GM15510 (cell line): ENCODE data around the gene AMER3.

Experiments used
- POLR2A ChIP-seq: IDR thresholded peaks from 3 replicates; pipeline ENCODE4 v1.6.1; 2011; ENCODE audit warnings: borderline replicate concordance; ENCODE audit not compliant: insufficient read length; ENCODE audit errors: extremely low read depth

Gene AMER3

GRCh38 chr2:130791617-130791939, 36.2 kb downstream of the AMER3 start:
- TF ChIP-seq POLR2A: no peak

- no peak for TF ChIP-seq POLR2A
These were observed 40.1 kb downstream of the AMER3 start for GRCh38 chr2:130795431-130795830.

- TF ChIP-seq POLR2A: no peak
These were observed 41.0 kb downstream of the AMER3 start for GRCh38 chr2:130796290-130796689.

GRCh38 chr2:130797493-130798435, 42.4 kb downstream of the AMER3 start:
- TF ChIP-seq POLR2A: peak; percentile 28

GRCh38 chr2:130798472-130799218, 43.3 kb downstream of the AMER3 start:
- no peak for TF ChIP-seq POLR2A

- no peak for TF ChIP-seq POLR2A
These were observed 44.0 kb downstream of the AMER3 start for GRCh38 chr2:130799295-130799694.

GRCh38 chr2:130805613-130806012, 50.3 kb downstream of the AMER3 start:
- no peak for TF ChIP-seq POLR2A

GRCh38 chr2:130806370-130806769, 51.0 kb downstream of the AMER3 start:
- no peak for TF ChIP-seq POLR2A

- TF ChIP-seq POLR2A: no peak
These were observed 52.5 kb downstream of the AMER3 start for GRCh38 chr2:130807659-130808385.

- no peak for TF ChIP-seq POLR2A
These were observed 53.3 kb downstream of the AMER3 start for GRCh38 chr2:130808482-130809268.

GRCh38 chr2:130810490-130810889, 55.1 kb downstream of the AMER3 start:
- TF ChIP-seq POLR2A: no peak

- no peak for TF ChIP-seq POLR2A
These were observed 58.4 kb downstream of the AMER3 start for GRCh38 chr2:130813722-130814121.

- TF ChIP-seq POLR2A: no peak
These were observed 59.8 kb downstream of the AMER3 start for GRCh38 chr2:130814931-130815680.
